H1 (cell line): Measurements from ENCODE around the gene LIX1L. TPM values are rescaled to one million over a fixed set of nuclear protein-coding genes. Genes with fewer than 3 reads are reported as not detected.

Source experiments
- BRCA1 ChIP-seq: IDR thresholded peaks from 2 replicates; pipeline ENCODE4 v1.6.1; 2012; ENCODE audit warnings: low read depth, low read length, improper control_type of control experiment
- CHD7 ChIP-seq: fragments of 300-600 bp; sonication (generic); IDR thresholded peaks from 2 replicates; pipeline ENCODE4 v1.7.1; 2012; ENCODE audit warnings: low read length, moderate library complexity, mild to moderate bottlenecking, inconsistent platforms; ENCODE audit not compliant: insufficient replicate concordance
- polyA plus RNA-seq, 7 experiments: library from polyadenylated mRNA; depleted of rRNA in 3 of 7; stranded (reverse) in 5 of 7; unstranded in 2 of 7; fragments of >200 nt in 5 of 7; fragments of 200-250 nt in 2 of 7; gene quantifications; 1 replicate in 5 of 7; 2 replicates in 1 of 7; 4 replicates in 1 of 7; pipeline versions ENCODE4 v1.2.1 to v1.2.3, GENCODE V29; 2011 to 2013; ENCODE audit warnings: missing spikeins in 2 of 7, mixed read lengths in 2 of 7
- total RNA-seq: library from RNA; stranded (reverse); fragmentation: NEBNext Ultra II Directional; extraction: Animal tissue kit (Norgen Biotek cat#: 25700); gene quantifications from 2 replicates; pipeline ENCODE4 v1.2.1, GENCODE V29; 2021

The LIX1L gene
- total and polyA plus RNA-seq, 2 of the 8 experiments (the other 6 are each of a cell fraction or from before 2014, with no cell fraction given), result 2.9 to 3.7 TPM

DNA sequence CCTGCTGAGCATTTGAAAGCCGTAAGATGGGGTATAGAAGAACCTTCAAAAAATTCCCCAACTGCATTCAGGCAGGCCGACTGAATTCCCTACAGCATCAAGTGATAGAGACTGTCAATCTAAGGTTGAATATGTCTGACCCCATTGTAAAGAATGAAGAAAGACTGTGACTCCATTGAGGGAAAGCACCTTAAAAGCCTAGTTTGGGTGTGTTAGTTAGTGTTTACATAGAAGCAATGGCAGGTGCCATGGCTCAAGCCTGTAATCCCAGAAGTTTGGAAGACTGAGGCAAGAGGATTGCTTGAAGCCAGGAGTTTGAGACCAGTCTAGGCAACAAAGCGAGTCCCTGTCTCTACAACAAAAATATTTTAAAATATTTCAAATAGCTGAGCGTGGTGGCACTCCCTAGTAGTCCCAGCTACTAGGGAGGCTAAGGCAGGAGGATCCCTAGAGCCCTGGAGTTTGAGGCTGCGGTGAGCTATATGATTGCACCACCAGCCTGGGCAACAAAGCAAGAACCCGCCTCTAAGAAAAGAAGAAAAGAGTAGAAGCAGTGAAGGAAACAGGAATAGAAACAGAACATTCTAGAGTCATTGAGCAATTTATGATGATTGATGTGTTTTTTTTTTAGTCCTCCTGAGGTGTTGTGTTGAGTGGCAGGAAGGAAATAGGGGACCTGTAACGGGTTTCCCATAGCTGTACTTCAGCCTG is 22.1 kb upstream of the LIX1L start (continued):
- TF ChIP-seq CHD7 (peak; percentile 69), BRCA1 (no peak)
